ENCODE data around the gene AGPAT3.

Gene AGPAT3

DNA sequence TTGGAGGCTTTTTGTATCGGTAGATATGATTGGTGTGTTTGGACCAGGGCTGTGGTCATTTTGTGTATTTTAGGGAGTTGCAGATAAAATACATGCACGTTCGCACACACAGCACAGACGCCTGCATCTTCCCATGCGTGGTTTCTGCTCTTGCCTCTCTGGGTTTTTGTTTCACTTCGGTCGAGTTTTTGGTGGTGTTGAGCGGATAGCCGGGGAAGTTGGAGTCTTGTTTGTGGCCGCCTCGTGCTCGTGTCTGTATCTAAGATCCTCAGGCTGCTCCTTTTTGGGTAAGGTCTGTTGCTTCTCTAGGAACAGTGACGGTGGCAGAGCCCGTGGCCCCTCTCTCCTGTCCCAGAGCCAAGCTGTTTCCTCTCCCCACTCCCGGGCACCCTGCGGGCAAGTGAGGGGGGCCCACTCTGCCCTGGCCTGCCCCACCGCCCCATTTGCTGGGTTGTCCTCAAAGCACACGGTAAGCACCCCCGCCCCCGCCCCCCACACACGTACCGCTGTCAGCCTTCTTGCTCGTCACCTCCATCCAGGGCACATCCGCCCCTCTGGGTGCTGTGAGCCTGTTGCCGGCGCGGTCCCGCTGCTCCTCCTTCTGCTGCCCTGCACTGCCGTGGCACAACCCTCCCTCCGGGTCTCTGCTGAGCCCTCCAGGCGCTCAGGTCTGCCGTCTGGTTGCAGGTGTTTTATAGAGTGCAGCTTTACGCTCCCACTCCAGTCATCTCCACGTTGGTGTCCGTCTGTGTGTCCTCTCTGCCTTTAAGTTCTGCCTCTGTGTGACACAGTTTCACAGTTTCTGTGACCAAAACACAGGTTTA, 51.9 kb downstream of the AGPAT3 start:
- H3K4me1 ChIP-seq (ENCODE audit: control insufficient read depth in 1 of 2, insufficient read depth in 1 of 2, low read depth in 1 of 2, low read length in 1 of 2): peaks cover 4 to 12% of the 10 kb centered on the region in 2 experiments
- peak overlapping the region in 1 of 2 experiments; percentile 39 for H3K4me3 ChIP-seq (ENCODE audit: low read depth in 1 of 2, low read length in 1 of 2)
- H3K27me3 ChIP-seq: peaks cover 30% of the 10 kb centered on the region
- TF ChIP-seq, protein P1, sequence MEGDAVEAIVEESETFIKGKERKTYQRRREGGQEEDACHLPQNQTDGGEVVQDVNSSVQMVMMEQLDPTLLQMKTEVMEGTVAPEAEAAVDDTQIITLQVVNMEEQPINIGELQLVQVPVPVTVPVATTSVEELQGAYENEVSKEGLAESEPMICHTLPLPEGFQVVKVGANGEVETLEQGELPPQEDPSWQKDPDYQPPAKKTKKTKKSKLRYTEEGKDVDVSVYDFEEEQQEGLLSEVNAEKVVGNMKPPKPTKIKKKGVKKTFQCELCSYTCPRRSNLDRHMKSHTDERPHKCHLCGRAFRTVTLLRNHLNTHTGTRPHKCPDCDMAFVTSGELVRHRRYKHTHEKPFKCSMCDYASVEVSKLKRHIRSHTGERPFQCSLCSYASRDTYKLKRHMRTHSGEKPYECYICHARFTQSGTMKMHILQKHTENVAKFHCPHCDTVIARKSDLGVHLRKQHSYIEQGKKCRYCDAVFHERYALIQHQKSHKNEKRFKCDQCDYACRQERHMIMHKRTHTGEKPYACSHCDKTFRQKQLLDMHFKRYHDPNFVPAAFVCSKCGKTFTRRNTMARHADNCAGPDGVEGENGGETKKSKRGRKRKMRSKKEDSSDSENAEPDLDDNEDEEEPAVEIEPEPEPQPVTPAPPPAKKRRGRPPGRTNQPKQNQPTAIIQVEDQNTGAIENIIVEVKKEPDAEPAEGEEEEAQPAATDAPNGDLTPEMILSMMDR (IDR thresholded peaks at IDR 0.05): no peak
- no peak overlapping the region for H3K27ac ChIP-seq
- H3K36me3 ChIP-seq: no peaks in the 10 kb centered on the region
- peaks cover 8% of the 10 kb centered on the region for H3K9me3 ChIP-seq

DNA sequence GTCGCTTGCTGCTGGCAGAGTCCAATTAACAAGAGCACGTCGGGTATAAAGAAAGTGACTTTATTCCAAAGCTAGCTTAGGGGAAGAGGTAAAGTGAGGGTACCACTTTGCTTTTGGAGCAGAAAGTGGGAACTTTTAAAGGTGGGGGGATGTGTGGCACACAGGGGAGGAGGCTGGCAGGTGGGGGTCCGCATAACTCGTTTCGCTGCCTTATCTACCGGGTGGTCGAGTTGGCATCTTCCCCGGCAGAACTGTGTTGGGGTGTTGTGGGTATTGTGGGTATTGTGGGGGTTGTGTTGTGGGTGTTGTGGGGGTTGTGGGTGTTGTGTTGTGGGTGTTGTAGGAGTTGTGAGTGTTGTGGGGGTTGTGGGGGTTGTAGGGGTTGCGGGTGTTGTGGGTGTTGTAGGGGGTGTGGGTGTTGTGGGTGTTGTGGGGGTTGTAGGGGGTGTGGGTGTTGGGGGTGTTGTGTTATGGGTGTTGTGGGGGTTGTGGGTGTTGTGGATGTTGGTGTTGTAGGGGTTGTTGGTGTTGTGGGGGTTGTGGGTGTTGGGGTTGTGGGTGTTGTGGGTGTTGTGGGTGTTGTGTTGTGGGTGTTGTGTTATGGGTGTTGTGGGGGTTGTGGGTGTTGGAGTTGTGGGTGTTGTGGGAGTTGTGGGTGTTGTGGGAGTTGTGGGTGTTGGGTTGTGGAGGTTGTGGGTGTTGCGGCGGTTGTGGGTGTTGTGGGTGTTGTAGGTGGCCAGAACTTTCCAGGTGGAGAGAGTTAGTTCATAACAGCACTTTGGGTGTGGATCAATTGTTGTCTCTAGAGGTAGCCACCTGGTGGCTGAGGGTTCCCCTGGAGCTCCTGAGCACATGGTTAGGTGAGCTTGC, 52.7 kb downstream of the AGPAT3 start:
- no peaks in the 10 kb centered on the region for H3K36me3 ChIP-seq
- H3K9me3 ChIP-seq: peaks cover 4% of the 10 kb centered on the region
- peaks cover 30% of the 10 kb centered on the region for H3K27me3 ChIP-seq
- no peak overlapping the region for H3K27ac ChIP-seq
- H3K4me3 ChIP-seq (ENCODE audit: low read depth in 1 of 2, low read length in 1 of 2): no peak overlapping the region
- TF ChIP-seq, protein P1 (IDR thresholded peaks at IDR 0.05): no peak
- peaks cover 4 to 12% of the 10 kb centered on the region in 2 experiments for H3K4me1 ChIP-seq (ENCODE audit: control insufficient read depth in 1 of 2, insufficient read depth in 1 of 2, low read depth in 1 of 2, low read length in 1 of 2)

DNA sequence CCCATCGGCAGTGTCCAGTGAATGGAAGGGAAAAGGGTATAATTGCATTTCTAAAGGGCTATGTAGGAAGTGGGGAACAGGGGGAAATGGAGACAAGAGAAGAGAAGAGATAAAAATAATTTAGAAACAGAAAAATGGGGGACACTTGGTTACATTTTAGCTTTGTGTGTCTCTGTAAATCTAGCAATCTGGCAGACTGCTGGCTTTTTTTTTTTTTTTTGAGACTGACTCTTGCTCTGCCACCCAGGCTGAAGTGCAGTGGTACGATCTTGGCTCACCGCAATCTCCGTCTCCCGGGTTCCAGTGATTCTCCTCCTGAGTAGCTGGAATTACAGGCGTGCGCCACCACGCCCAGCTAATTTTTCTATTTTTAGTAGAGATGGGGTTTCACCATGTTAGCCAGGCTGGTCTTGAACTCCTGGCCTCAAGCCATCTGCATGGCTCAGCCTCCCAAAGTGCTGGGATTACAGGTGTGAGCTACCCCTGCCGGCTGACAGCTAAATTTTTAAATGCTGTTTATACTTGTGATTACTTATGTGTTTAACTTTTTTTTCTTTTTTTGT, 53.4 kb downstream of the AGPAT3 start:
- Histone ChIP-seq H3K36me3 (no peaks in the 10 kb centered on the region), H3K27ac (no peak overlapping the region), H3K9me3 (no peaks in the 10 kb centered on the region), H3K27me3 (peaks cover 30% of the 10 kb centered on the region), H3K4me3 (ENCODE audit: low read depth in 1 of 2, low read length in 1 of 2) (no peak overlapping the region), H3K4me1 (ENCODE audit: control insufficient read depth in 1 of 2, insufficient read depth in 1 of 2, low read depth in 1 of 2, low read length in 1 of 2) (peaks cover 4 to 12% of the 10 kb centered on the region in 2 experiments)
- TF ChIP-seq, protein P1 (IDR thresholded peaks at IDR 0.05): no peak

DNA sequence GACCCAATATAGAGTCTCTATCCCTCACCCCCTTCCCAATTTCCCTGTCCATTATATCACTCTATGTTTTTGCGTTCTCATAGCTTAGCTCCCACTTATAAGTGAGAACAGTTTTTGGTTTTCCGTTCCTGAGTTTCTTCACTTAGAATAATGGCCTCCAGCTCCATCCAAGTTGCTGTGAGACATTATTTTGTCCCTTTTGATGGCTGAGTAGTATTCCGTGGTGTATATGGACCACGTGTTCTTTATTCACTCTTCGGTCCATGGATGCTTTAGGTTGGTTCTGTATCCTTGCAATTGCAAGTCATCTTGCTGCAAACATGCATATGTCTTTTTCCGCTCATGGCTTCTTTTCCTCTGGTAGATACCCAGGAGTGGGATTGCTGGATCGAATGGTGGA, 54.3 kb downstream of the AGPAT3 start:
- Histone ChIP-seq H3K36me3 (no peaks in the 10 kb centered on the region), H3K27ac (no peak overlapping the region), H3K9me3 (no peaks in the 10 kb centered on the region), H3K4me1 (ENCODE audit: control insufficient read depth in 1 of 2, insufficient read depth in 1 of 2, low read depth in 1 of 2, low read length in 1 of 2) (peaks cover 4 to 12% of the 10 kb centered on the region in 2 experiments), H3K4me3 (ENCODE audit: low read depth in 1 of 2, low read length in 1 of 2) (no peak overlapping the region), H3K27me3 (peaks cover 30% of the 10 kb centered on the region)
- TF ChIP-seq, protein P1 (IDR thresholded peaks at IDR 0.05): no peak

Measured in neutrophil (primary cell).